Keratinocyte (primary cell): ENCODE data around the gene RAB12. TPM values are rescaled to one million over a fixed set of nuclear protein-coding genes. Genes with fewer than 3 reads are reported as not detected.

Experiments
- DNase-seq: peaks from one replicate; pipeline ENCODE4 v3.0.0-alpha.2; 2011; ENCODE audit warnings: low read depth, missing footprints, low spot score
- FAIRE-seq: peaks from 2 replicates; lab custom pipeline; 2011; peaks lifted over from hg19 to GRCh38; lab: Jason Lieb, UNC
- H2AFZ ChIP-seq: 2 replicates; pipeline ENCODE4 v1.6.0; 2012; ENCODE audit warnings: low read length, control low read depth, inconsistent platforms; ENCODE audit not compliant: control insufficient read depth
- H3K27ac ChIP-seq: 2 replicates; pipeline ENCODE4 v1.5.1; 2011; ENCODE audit warnings: low read length; ENCODE audit not compliant: control insufficient read depth, insufficient read depth
- H3K27me3 ChIP-seq: 3 replicates; pipeline ENCODE4 v1.6.0; 2011; ENCODE audit warnings: low read length; ENCODE audit not compliant: control insufficient read depth, insufficient read depth; ENCODE audit errors: extremely low read depth
- H3K36me3 ChIP-seq, 2 experiments: 2 replicates in 1 of 2; 3 replicates in 1 of 2; pipeline ENCODE4 v1.5.1; 2011; ENCODE audit warnings: low read length in 2 of 2, mild to moderate bottlenecking in 1 of 2; ENCODE audit not compliant: control insufficient read depth in 2 of 2, insufficient read depth in 2 of 2; ENCODE audit errors: extremely low read depth in 1 of 2
- H3K4me1 ChIP-seq: 3 replicates; pipeline ENCODE4 v1.5.1; 2011; ENCODE audit warnings: low read length; ENCODE audit not compliant: control insufficient read depth, insufficient read depth; ENCODE audit errors: extremely low read depth
- H3K4me2 ChIP-seq: 3 replicates; pipeline ENCODE4 v1.6.0; 2011; ENCODE audit warnings: low read depth, low read length; ENCODE audit not compliant: control insufficient read depth, insufficient read depth; ENCODE audit errors: extremely low read depth
- H3K4me3 ChIP-seq, 3 experiments: fragments of 200-600 bp in 1 of 3; sonication (generic) in 1 of 3; 2 replicates in 2 of 3; 3 replicates in 1 of 3; pipeline ENCODE4 v1.5.1; 2011 to 2016; ENCODE audit warnings: low read length in 3 of 3, mild to moderate bottlenecking in 3 of 3, control low read depth in 2 of 3, inconsistent platforms in 1 of 3, low read depth in 1 of 3, mixed read lengths in 1 of 3, mixed run types in 1 of 3, moderate library complexity in 1 of 3; ENCODE audit not compliant: control insufficient read depth in 2 of 3, insufficient read depth in 2 of 3; ENCODE audit errors: extremely low read depth in 1 of 3
- H3K79me2 ChIP-seq: 2 replicates; pipeline ENCODE4 v1.6.0; 2012; ENCODE audit warnings: low read length; ENCODE audit not compliant: control insufficient read depth, insufficient read depth
- H3K9ac ChIP-seq: 3 replicates; pipeline ENCODE4 v1.6.0; 2011; ENCODE audit warnings: low read length; ENCODE audit not compliant: control insufficient read depth, insufficient read depth; ENCODE audit errors: extremely low read depth
- H3K9me1 ChIP-seq: 3 replicates; pipeline ENCODE4 v1.6.0; 2011; ENCODE audit warnings: low read length; ENCODE audit not compliant: control insufficient read depth, insufficient read depth; ENCODE audit errors: extremely low read depth
- H3K9me3 ChIP-seq: 2 replicates; pipeline ENCODE4 v1.5.1; 2012; ENCODE audit warnings: low read depth, low read length; ENCODE audit not compliant: control insufficient read depth
- H4K20me1 ChIP-seq: 3 replicates; pipeline ENCODE4 v1.6.0; 2011; ENCODE audit warnings: low read length; ENCODE audit not compliant: control insufficient read depth, insufficient read depth; ENCODE audit errors: extremely low read depth
- EZH2 ChIP-seq: IDR thresholded peaks from one replicate; pipeline ENCODE4 v1.6.1; 2012; ENCODE audit warnings: inconsistent platforms, mild to moderate bottlenecking, low read length, moderate library complexity
- dilution Hi-C: fragments of 300-500 bp; cut with MboI; formaldehyde crosslinking; loops from one replicate; pipeline ENCODE4 v1.7.0; 2020; ENCODE audit warnings: low sequenced_read_pairs; ENCODE audit not compliant: extremely low pct_ligation_motif_present
- polyA plus RNA-seq, 5 experiments: library from polyadenylated mRNA; depleted of rRNA in 3 of 5; stranded (reverse) in 3 of 5; stranded (forward) in 1 of 5; unstranded in 1 of 5; fragments of >200 nt; gene quantifications; 1 replicate in 1 of 5; 2 replicates in 3 of 5; 3 replicates in 1 of 5; pipeline versions ENCODE4 v1.2.1 to v1.2.3, GENCODE V29; 2011 to 2012; ENCODE audit warnings: missing spikeins in 2 of 5, low read depth in 1 of 5, low replicate concordance in 1 of 5
- TF ChIP-seq, protein P1 (sequence below), 3 experiments: IDR thresholded peaks in 1 of 3; conservative IDR thresholded peaks in 1 of 3; optimal IDR thresholded peaks in 1 of 3; 2 replicates in 2 of 3; 3 replicates in 1 of 3; pipeline versions ENCODE3 to v1.5.1; 2011; ENCODE audit warnings: low read length in 3 of 3, mild to moderate bottlenecking in 3 of 3, moderate library complexity in 2 of 3, control low read depth in 1 of 3, inconsistent platforms in 1 of 3; ENCODE audit not compliant: insufficient read depth in 2 of 3; ENCODE audit errors: extremely low read depth in 1 of 3

RAB12 gene
- polyA plus RNA-seq, 1 donor (not counting 4 experiments of a cell fraction or from before 2014, with no cell fraction given), result 46.4 TPM

DNA sequence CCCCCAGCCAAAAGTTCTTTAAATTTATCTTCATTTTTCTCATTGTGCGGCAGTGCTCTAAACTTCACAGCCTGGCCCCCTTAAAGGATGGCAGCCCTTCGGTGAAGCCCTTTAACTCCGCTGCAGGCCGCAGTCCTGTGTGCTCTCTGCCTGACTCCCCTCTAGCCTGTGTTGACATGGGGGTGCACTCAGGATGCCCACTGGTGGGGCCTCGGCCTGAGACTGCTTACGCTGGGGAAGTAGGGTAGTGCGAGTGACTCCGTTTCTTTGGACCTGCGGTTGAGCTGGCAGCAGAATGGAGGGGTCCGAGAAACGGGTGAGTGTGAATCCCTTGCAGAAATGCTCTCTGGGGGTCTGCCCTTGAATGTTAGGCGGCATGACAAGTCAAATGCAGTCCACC is 5.6 kb downstream of the RAB12 start:
- H4K20me1 ChIP-seq, result peaks cover 22% of the 10 kb centered on the region
- FAIRE-seq, result no peak
- H3K9me1 ChIP-seq, result peaks cover 6% of the 10 kb centered on the region

DNA sequence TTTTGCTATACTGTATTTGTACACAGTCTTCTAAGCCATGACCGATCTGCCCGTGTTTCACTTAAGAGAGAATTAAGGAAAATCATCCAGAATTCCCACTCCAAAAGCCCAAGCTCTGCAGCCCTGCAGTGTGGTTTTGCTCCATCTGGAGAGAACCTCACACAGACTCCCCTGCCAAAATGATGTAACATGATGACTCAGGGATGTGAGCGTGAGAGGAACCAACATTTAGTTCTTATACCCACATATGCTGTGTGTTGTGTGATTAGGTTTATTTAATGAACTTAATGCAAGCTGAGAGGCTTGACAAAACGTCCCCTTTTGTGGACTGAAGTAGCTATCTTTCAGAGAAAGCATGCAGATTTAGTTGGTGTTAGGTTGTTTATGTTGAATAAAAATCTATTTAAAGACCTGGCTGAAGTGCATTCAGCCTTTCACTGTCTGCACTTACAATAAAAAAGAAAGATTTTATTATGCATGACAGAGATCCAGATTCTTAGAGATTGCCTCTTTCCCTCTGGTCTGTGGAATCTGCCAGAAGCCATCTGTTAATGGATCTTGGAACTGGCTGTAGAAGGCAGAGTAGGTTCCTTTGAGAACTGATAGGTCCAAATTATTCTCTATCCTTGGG is 6.3 kb downstream of the RAB12 start:
- DNase-seq, result peak; percentile 44
- peak; percentile 78 for FAIRE-seq
- H3K9ac ChIP-seq, result peak overlapping the region; percentile 72

More for the DNA sequence above, 5.6 kb downstream of the RAB12 start:
- dilution Hi-C loops, result no loop called here
- Histone ChIP-seq H3K36me3 (peaks cover 1 to 7% of the 10 kb centered on the region in 2 experiments), H3K4me1 (peaks cover 47% of the 10 kb centered on the region), H2AFZ (no peak overlapping the region), H3K9ac (peak overlapping the region; percentile 72), H3K27ac (peak overlapping the region; percentile 95), H3K4me3 (no peak overlapping the region), H3K79me2 (peaks cover 99% of the 10 kb centered on the region), H3K9me3 (no peaks in the 10 kb centered on the region), H3K27me3 (no peaks in the 10 kb centered on the region), H3K4me2 (peak overlapping the region; percentile 91)
- TF ChIP-seq, protein P1, sequence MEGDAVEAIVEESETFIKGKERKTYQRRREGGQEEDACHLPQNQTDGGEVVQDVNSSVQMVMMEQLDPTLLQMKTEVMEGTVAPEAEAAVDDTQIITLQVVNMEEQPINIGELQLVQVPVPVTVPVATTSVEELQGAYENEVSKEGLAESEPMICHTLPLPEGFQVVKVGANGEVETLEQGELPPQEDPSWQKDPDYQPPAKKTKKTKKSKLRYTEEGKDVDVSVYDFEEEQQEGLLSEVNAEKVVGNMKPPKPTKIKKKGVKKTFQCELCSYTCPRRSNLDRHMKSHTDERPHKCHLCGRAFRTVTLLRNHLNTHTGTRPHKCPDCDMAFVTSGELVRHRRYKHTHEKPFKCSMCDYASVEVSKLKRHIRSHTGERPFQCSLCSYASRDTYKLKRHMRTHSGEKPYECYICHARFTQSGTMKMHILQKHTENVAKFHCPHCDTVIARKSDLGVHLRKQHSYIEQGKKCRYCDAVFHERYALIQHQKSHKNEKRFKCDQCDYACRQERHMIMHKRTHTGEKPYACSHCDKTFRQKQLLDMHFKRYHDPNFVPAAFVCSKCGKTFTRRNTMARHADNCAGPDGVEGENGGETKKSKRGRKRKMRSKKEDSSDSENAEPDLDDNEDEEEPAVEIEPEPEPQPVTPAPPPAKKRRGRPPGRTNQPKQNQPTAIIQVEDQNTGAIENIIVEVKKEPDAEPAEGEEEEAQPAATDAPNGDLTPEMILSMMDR (optimal IDR thresholded peaks at IDR 0.05 in 1 of 3, IDR thresholded peaks at IDR 0.05 in 1 of 3, conservative IDR thresholded peaks at IDR 0.05 in 1 of 3; ENCODE audit: extremely low read depth in 1 of 3, insufficient read depth in 2 of 3, low read length in 3 of 3), result no peak
- TF ChIP-seq EZH2, result no peak
- DNase-seq, result no peak

More for the DNA sequence above, 6.3 kb downstream of the RAB12 start:
- Histone ChIP-seq H2AFZ (no peak overlapping the region), H3K36me3 (peaks cover 3 to 10% of the 10 kb centered on the region in 2 experiments), H3K9me3 (no peaks in the 10 kb centered on the region), H3K4me2 (peak overlapping the region; percentile 91), H3K4me3 (peak overlapping the region in 2 of 3 experiments; percentile 51 to 58), H3K27ac (peak overlapping the region; percentile 95), H3K79me2 (peaks cover 99% of the 10 kb centered on the region), H3K4me1 (peaks cover 47% of the 10 kb centered on the region), H3K9me1 (peaks cover 6% of the 10 kb centered on the region), H3K27me3 (no peaks in the 10 kb centered on the region), H4K20me1 (peaks cover 20% of the 10 kb centered on the region)
- no peak for TF ChIP-seq EZH2
- TF ChIP-seq, protein P1 (optimal IDR thresholded peaks at IDR 0.05 in 1 of 3, IDR thresholded peaks at IDR 0.05 in 1 of 3, conservative IDR thresholded peaks at IDR 0.05 in 1 of 3; ENCODE audit: extremely low read depth in 1 of 3, insufficient read depth in 2 of 3, low read length in 3 of 3), result no peak
- dilution Hi-C loops, result no loop called here
